ENCODE results near the gene VRTN.

GRCh38 chr14:74302152-74302628 lies 46.1 kb upstream of the VRTN start:
- TF ChIP-seq POLR2A (IDR thresholded peaks at IDR 0.05) (no peak), CTCF (IDR thresholded peaks at IDR 0.05) (peak; percentile 14 to 55 (median 46))
